Mesendoderm (in vitro differentiated cells): ENCODE results near the gene ABCA1.

Experiments
- DNase-seq: peaks from one replicate; pipeline ENCODE4 v3.0.0; 2013
- H2AK5ac ChIP-seq: 2 replicates; pipeline ENCODE4 v1.6.1; 2013; ENCODE audit warnings: low read length, inconsistent platforms
- H2BK120ac ChIP-seq: 2 replicates; pipeline ENCODE4 v1.6.1; 2013; ENCODE audit warnings: low read depth, mild to moderate bottlenecking, low read length, moderate library complexity, mixed read lengths
- H2BK15ac ChIP-seq: replicated peaks from 2 replicates; pipeline ENCODE4 v1.6.1; 2013; ENCODE audit warnings: low read depth, mild to moderate bottlenecking, moderate library complexity
- H2BK5ac ChIP-seq: 2 replicates; pipeline ENCODE4 v1.6.1; 2013; ENCODE audit warnings: low read length, inconsistent platforms
- H3K18ac ChIP-seq: 2 replicates; pipeline ENCODE4 v1.6.1; 2013; ENCODE audit warnings: mild to moderate bottlenecking, low read length, mixed read lengths
- H3K23ac ChIP-seq: one replicate; pipeline ENCODE4 v1.6.1; 2013; ENCODE audit warnings: low read length
- H3K27ac ChIP-seq: 2 replicates; pipeline ENCODE4 v1.5.1; 2013; ENCODE audit warnings: low read depth, mild to moderate bottlenecking, inconsistent platforms, low read length, moderate library complexity
- H3K27me3 ChIP-seq: 2 replicates; pipeline ENCODE4 v1.6.1; 2013; ENCODE audit warnings: low read length, control low read depth, mild to moderate bottlenecking, inconsistent platforms; ENCODE audit not compliant: insufficient read depth, poor library complexity
- H3K36me3 ChIP-seq: 2 replicates; pipeline ENCODE4 v1.6.1; 2013; ENCODE audit warnings: low read length, inconsistent platforms; ENCODE audit not compliant: control insufficient read depth, insufficient read depth
- H3K4ac ChIP-seq: one replicate; pipeline ENCODE4 v1.6.1; 2013; ENCODE audit warnings: low read depth, mild to moderate bottlenecking, low read length, moderate library complexity
- H3K4me1 ChIP-seq: 2 replicates; pipeline ENCODE4 v1.6.1; 2013; ENCODE audit warnings: low read depth, low read length, inconsistent platforms; ENCODE audit not compliant: control insufficient read depth
- H3K4me2 ChIP-seq: 2 replicates; pipeline ENCODE4 v1.6.1; 2013; ENCODE audit warnings: low read length
- H3K4me3 ChIP-seq: 2 replicates; pipeline ENCODE4 v1.5.1; 2013; ENCODE audit warnings: mild to moderate bottlenecking, low read length
- H3K56ac ChIP-seq: one replicate; pipeline ENCODE4 v1.6.1; 2013; ENCODE audit warnings: low read length
- H3K79me1 ChIP-seq: 2 replicates; pipeline ENCODE4 v1.6.1; 2013; ENCODE audit warnings: low read length, inconsistent platforms
- H3K79me2 ChIP-seq: 2 replicates; pipeline ENCODE4 v1.6.1; 2013; ENCODE audit warnings: mild to moderate bottlenecking, low read length; ENCODE audit not compliant: control insufficient read depth, insufficient read depth
- H3K9ac ChIP-seq: 2 replicates; pipeline ENCODE4 v1.6.1; 2013; ENCODE audit warnings: low read length, inconsistent platforms
- H4K5ac ChIP-seq: one replicate; pipeline ENCODE4 v1.6.1; 2013; ENCODE audit warnings: low read length
- H4K8ac ChIP-seq: one replicate; pipeline ENCODE4 v1.6.1; 2013; ENCODE audit warnings: low read depth, mild to moderate bottlenecking, control low read depth, low read length, moderate library complexity
- WGBS: extraction: QIAGEN DNeasy Blood & Tissue Kit; methylation state at CpG from one replicate; pipeline ENCODE4 v1.1.7; 2013; ENCODE audit warnings: low lambda C conversion rate, missing lambda C conversion rate; ENCODE audit not compliant: insufficient coverage; ENCODE audit errors: extremely low coverage; 5-methylcytosine and 5-hydroxymethylcytosine counted together

Gene ABCA1

DNA sequence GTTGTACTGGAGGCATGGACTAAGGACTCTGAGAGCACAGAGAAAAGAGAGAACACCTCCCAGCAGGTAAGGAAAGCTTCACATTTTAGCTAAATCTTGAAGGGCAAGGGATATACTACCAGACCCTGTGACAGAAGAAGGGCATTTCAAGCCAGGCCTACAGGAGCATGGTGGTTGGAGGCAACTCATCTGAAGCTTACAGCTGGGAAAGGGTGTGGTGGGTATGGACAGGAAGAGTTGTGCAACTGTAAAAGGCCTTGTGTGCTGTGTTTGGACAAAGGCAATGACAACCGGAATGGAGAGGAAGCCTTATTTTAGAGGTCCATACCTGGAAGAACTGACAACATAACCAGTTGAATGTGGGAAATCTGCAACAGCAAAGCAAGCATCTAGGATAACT, 132.9 kb downstream of the ABCA1 start:
- H3K4me3 ChIP-seq = no peak overlapping the region
- no CpG with 5 or more reads among the region's 1 CpG for WGBS
- H2BK120ac ChIP-seq = no peak overlapping the region
- H3K27ac ChIP-seq = no peak overlapping the region
- no peak overlapping the region for H3K9ac ChIP-seq
- no peaks in the 10 kb centered on the region for H3K79me1 ChIP-seq
- H4K8ac ChIP-seq = no peak overlapping the region
- no peak overlapping the region for H3K4ac ChIP-seq
- H3K27me3 ChIP-seq = no peaks in the 10 kb centered on the region
- no peak overlapping the region for H3K18ac ChIP-seq
- no peak overlapping the region for H3K4me2 ChIP-seq
- H2BK15ac ChIP-seq = no peak overlapping the region
- no peak overlapping the region for H3K56ac ChIP-seq
- H2AK5ac ChIP-seq = no peak overlapping the region
- no peak for DNase-seq
- no peaks in the 10 kb centered on the region for H3K79me2 ChIP-seq
- no peak overlapping the region for H3K23ac ChIP-seq
- H4K5ac ChIP-seq = no peak overlapping the region
- no peaks in the 10 kb centered on the region for H3K36me3 ChIP-seq
- no peak overlapping the region for H2BK5ac ChIP-seq
- no peaks in the 10 kb centered on the region for H3K4me1 ChIP-seq

- no peak for DNase-seq
- H3K36me3 ChIP-seq = no peaks in the 10 kb centered on the region
Measured at GRCh38 chr9:104794070-104794469, 133.9 kb downstream of the ABCA1 start.

DNA sequence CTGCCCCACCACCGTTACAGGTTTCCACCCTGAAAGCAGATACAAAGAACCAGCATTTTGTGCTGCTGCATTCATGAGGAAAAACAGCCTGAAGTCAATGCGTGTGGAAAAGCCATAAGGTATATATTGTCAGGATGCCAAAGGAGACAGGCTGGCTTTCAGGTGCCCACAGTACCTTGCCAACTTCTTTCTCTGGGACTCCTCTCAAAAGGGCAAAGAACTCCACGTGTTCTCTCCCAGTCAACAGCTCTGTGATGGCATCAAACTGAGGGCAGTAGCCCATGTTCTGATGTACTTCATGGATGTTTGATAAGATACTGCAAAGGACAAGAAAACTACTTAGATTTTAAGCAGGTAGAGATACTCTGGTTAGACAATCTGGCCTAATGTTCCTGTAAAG, 139.7 kb downstream of the ABCA1 start:
- Histone ChIP-seq H3K36me3 (no peaks in the 10 kb centered on the region), H3K56ac (no peak overlapping the region), H3K18ac (no peak overlapping the region), H3K4me1 (no peaks in the 10 kb centered on the region), H3K4ac (no peak overlapping the region), H3K27ac (no peak overlapping the region), H3K9ac (no peak overlapping the region), H2AK5ac (no peak overlapping the region), H3K4me2 (no peak overlapping the region), H3K79me1 (no peaks in the 10 kb centered on the region), H2BK5ac (no peak overlapping the region), H3K4me3 (no peak overlapping the region), H4K8ac (no peak overlapping the region), H4K5ac (no peak overlapping the region), H3K23ac (no peak overlapping the region), H3K27me3 (no peaks in the 10 kb centered on the region), H3K79me2 (no peaks in the 10 kb centered on the region), H2BK15ac (no peak overlapping the region), H2BK120ac (no peak overlapping the region)
- WGBS = no CpG with 5 or more reads among the region's 3 CpGs
- DNase-seq = no peak

More at GRCh38 chr9:104794070-104794469, 133.9 kb downstream of the ABCA1 start:
- H4K5ac ChIP-seq = no peak overlapping the region
- no CpG with 5 or more reads among the region's 2 CpGs for WGBS
- no peak overlapping the region for H4K8ac ChIP-seq
- no peaks in the 10 kb centered on the region for H3K79me2 ChIP-seq
- no peak overlapping the region for H3K4me3 ChIP-seq
- no peak overlapping the region for H3K56ac ChIP-seq
- H3K27me3 ChIP-seq = no peaks in the 10 kb centered on the region
- H3K9ac ChIP-seq = no peak overlapping the region
- no peak overlapping the region for H3K4ac ChIP-seq
- no peak overlapping the region for H3K18ac ChIP-seq
- no peak overlapping the region for H2BK5ac ChIP-seq
- no peak overlapping the region for H3K27ac ChIP-seq
- H3K23ac ChIP-seq = no peak overlapping the region
- no peak overlapping the region for H3K4me2 ChIP-seq
- H2AK5ac ChIP-seq = no peak overlapping the region
- H3K4me1 ChIP-seq = no peaks in the 10 kb centered on the region
- no peak overlapping the region for H2BK15ac ChIP-seq
- no peak overlapping the region for H2BK120ac ChIP-seq
- no peaks in the 10 kb centered on the region for H3K79me1 ChIP-seq

DNA sequence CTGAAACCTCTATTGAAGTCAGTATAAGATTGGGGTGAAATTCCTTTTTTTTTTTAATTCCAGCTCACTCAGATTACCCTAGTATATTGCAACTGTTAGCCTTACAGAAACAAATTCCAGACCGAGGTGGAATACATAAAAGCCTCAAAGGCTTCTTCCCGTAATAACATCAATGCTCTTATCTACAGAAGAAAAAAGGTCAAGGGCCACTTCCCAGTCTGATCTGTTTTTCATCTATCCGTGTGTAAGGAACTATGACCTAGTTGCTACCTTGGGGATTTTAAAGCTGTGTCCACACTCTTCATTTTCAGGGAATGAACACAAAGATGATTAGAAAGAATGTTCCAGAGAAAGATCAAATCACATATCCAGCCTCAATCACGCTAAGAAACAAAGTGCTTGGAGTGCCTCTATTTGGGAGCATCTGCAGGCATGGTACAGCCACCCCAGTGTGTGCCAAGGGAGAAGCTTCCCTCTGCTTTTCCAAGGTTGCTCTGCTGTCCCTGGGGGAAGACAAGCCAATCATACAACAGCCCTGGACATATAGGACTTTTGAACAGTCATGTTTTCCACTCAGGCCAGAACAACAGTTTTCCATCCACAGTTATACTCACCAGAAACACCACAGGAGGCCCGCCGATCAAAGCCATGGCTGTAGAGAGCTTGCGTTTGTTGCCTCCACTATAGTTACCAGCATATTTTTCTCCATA, 140.5 kb downstream of the ABCA1 start:
- no peak overlapping the region for H3K56ac ChIP-seq
- no peak overlapping the region for H3K9ac ChIP-seq
- H3K27ac ChIP-seq = no peak overlapping the region
- no CpG with 5 or more reads among the region's 7 CpGs for WGBS
- no peak overlapping the region for H3K23ac ChIP-seq
- no peak overlapping the region for H2AK5ac ChIP-seq
- H3K4me1 ChIP-seq = no peaks in the 10 kb centered on the region
- no peak overlapping the region for H3K18ac ChIP-seq
- no peaks in the 10 kb centered on the region for H3K79me1 ChIP-seq
- H4K5ac ChIP-seq = no peak overlapping the region
- H4K8ac ChIP-seq = no peak overlapping the region
- H3K4me3 ChIP-seq = no peak overlapping the region
- H3K36me3 ChIP-seq = no peaks in the 10 kb centered on the region
- no peak overlapping the region for H2BK120ac ChIP-seq
- no peak overlapping the region for H3K4ac ChIP-seq
- H2BK15ac ChIP-seq = no peak overlapping the region
- H3K27me3 ChIP-seq = no peaks in the 10 kb centered on the region
- no peak overlapping the region for H2BK5ac ChIP-seq
- no peaks in the 10 kb centered on the region for H3K79me2 ChIP-seq
- H3K4me2 ChIP-seq = no peak overlapping the region
- DNase-seq = no peak

GRCh38 chr9:104786293-104786692, 141.7 kb downstream of the ABCA1 start:
- H3K18ac ChIP-seq = no peak overlapping the region
- no peak overlapping the region for H2BK120ac ChIP-seq
- WGBS = no CpG with 5 or more reads among the region's 1 CpG

DNA sequence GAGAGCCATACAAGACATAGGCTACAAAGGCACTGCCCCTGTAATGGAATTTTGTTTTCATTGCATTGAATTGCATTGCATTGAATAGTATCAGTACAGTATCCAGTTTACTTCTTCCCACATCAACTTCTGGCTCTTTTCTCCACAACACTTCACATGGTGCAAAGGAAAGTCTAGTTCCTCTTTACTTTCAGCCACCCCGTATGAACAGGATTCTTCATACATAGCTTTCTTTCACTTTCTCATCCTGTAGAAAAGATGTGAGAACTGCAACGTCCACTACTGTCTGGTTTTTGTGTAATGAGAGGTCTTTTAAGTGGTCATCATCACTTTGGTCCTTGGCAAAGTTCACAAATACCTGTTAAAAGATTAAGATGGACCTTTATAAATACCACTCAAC, 143.9 kb downstream of the ABCA1 start:
- Histone ChIP-seq H4K8ac (no peak overlapping the region), H3K79me2 (no peaks in the 10 kb centered on the region), H3K36me3 (no peaks in the 10 kb centered on the region), H2AK5ac (no peak overlapping the region), H2BK5ac (no peak overlapping the region), H2BK15ac (no peak overlapping the region), H3K27ac (no peak overlapping the region), H3K23ac (no peak overlapping the region), H3K4ac (no peak overlapping the region), H3K18ac (no peak overlapping the region), H3K4me1 (no peaks in the 10 kb centered on the region), H3K79me1 (no peaks in the 10 kb centered on the region), H4K5ac (no peak overlapping the region), H3K4me3 (no peak overlapping the region), H3K4me2 (no peak overlapping the region), H2BK120ac (no peak overlapping the region), H3K9ac (no peak overlapping the region), H3K27me3 (no peaks in the 10 kb centered on the region), H3K56ac (no peak overlapping the region)
- DNase-seq = no peak
- no CpG with 5 or more reads among the region's 2 CpGs for WGBS

More at GRCh38 chr9:104786293-104786692, 141.7 kb downstream of the ABCA1 start:
- Histone ChIP-seq H3K56ac (no peak overlapping the region), H4K5ac (no peak overlapping the region), H3K23ac (no peak overlapping the region), H2AK5ac (no peak overlapping the region), H2BK5ac (no peak overlapping the region), H3K4me2 (no peak overlapping the region), H4K8ac (no peak overlapping the region), H3K79me1 (no peaks in the 10 kb centered on the region), H3K4me3 (no peak overlapping the region), H3K36me3 (no peaks in the 10 kb centered on the region), H3K4me1 (no peaks in the 10 kb centered on the region), H3K79me2 (no peaks in the 10 kb centered on the region), H3K27me3 (no peaks in the 10 kb centered on the region), H3K4ac (no peak overlapping the region), H3K27ac (no peak overlapping the region), H2BK15ac (no peak overlapping the region), H3K9ac (no peak overlapping the region)
- DNase-seq = no peak
